ENCODE results near the gene ERAS.

The ERAS gene, protein sequence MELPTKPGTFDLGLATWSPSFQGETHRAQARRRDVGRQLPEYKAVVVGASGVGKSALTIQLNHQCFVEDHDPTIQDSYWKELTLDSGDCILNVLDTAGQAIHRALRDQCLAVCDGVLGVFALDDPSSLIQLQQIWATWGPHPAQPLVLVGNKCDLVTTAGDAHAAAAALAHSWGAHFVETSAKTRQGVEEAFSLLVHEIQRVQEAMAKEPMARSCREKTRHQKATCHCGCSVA

DNA sequence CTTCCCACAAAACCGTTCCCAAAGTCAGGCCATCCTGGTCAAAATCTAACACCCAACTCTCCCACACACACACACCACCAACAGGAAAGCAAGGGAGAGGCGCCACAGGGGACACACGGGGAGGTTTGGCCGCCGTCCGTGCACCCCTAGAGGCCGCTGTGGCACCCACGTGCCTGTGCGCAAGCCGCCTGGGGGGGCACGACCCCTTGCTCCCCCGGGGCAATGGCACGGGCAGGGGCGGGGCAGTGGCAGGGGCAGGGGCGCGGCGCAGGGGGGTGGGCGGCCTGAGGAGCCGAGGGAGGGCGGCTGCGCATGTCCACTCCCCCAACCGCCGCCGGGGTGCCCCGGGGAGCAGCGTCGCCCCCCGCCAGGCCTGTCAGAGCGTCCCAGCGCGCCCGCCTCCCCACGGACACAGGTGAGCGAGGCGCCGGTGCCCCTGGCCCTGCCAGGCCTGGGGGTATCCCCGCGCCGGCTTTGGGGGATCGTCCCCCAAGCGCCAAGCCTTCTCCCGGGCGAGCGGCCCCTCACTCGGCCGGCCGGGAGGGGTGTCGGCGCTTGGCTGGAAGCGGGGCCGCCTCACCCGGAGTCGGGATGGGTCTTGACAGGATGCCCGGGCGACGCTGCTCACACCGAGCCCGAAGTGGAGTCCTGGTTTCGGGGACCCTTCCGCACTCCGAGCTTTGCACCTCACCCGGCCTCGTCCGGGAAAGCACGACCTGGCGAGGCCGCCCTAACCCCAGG is at the start of gene ERAS:
ERAS (plus strand) TSS at position 379 of the 741 bp plus-strand sequence. CDS start 2,611 bp downstream, outside the sequence.
- no peak for DNase-seq

DNA sequence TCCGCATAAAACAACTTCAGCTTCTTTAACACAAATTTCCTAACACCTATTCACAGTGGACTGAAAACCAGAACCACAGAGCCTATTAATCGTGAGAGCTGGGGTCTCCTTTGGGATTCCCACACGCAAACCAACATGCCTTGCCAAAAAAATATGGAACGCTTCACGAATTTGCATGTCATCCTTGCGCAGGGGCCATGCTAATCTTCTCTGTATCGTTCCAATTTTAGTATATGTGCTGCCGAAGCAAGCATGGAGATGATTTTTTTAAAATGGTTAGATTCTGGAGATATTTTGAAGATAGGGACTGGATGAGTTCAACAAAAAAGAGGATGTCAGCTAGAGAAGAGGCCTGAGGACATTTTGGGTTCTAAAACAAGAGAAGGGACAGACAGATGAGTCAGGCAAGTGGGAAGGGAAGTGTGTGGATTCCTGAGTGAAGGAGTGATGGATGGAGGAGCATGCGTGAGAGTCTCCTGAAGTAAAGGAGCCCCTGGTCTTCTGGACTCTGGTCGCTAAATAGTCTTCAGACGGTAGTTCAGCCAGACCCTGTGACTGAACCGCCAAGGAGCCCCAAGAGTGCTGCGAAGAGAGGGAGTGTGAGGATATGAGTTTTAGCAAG is 49.4 kb upstream of the ERAS start:
- DNase-seq, result no peak

- no peak for DNase-seq
Measured at GRCh38 chrX:48779399-48779798, 46.9 kb upstream of the ERAS start.

DNA sequence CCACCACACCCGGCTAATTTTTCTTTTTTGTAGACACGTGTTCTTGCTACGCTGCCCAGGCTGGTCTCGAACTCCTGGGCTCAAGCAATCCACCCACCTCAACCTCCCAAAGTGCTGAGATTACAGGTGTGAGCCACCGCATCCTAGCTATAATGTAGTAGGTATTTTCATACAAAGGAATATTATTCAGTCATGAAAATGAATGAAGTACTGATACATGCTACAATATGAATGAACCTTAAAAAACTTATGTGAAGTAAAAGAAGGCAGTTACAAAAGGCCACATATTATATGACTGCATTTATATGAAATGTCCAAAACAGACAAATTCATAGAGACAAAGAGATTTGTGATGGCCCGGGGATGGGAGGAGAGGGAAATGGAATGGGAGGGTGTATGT is 44.6 kb upstream of the ERAS start:
- no peak for DNase-seq

- DNase-seq, result no peak
Measured at GRCh38 chrX:48782216-48782615, 44.1 kb upstream of the ERAS start.

DNA sequence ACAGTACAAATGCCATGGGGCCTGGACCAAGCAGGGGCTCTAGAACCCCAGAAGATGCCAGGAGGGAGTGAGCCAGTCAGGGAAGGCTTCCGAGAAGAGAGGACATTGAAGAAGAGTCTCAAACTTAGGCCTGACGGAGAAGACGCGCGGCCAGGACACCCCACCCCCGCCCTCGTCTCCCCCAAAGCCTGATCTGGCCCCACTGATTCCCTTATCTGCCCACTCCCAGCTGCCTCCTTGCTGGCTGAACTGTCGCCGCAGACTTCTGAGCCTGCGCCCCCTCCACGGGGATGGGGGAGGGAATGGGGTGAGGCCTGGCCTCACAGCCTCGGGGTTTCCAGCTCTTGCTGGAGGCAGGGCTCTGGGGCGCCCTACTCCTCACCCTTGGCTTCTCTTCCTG is 43.5 kb upstream of the ERAS start:
- no peak for DNase-seq

DNA sequence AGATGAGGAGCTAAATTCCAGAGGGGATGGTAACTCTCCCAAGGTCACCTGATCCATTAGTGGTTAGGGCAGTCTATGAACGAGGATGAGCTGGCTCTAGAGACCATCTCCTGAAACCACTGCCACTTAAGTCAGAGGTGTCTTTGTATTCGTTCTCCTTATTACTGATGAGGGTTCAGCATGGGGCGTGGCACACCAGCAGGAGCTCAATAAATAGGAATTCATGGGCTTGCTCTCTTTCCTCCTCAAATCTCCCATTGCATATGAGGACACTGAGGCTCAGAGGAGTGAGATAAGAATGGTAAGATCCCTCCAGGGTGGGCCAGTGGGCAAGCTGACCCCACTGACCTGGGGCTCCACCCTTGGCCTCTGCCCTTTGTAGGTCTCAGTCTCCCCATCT is 41.6 kb upstream of the ERAS start:
- DNase-seq, result no peak

DNA sequence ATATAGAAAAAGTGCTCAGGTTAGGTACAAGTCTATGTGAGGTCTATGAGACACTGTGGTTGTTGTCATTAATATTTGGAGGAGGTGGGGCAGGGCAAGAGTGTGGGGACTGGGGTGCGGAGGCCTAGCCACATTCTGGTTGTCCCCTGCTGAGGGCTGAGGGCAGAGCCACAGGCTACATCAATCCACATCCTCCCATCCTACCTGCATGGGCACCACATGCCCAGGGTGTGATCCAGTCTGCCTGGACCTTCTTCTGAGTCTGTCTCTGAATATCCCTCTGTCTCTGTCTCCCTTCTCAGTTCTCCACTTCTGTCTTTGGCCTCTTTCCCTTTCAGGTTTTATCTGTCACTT is 41.1 kb upstream of the ERAS start:
- DNase-seq, result no peak

DNA sequence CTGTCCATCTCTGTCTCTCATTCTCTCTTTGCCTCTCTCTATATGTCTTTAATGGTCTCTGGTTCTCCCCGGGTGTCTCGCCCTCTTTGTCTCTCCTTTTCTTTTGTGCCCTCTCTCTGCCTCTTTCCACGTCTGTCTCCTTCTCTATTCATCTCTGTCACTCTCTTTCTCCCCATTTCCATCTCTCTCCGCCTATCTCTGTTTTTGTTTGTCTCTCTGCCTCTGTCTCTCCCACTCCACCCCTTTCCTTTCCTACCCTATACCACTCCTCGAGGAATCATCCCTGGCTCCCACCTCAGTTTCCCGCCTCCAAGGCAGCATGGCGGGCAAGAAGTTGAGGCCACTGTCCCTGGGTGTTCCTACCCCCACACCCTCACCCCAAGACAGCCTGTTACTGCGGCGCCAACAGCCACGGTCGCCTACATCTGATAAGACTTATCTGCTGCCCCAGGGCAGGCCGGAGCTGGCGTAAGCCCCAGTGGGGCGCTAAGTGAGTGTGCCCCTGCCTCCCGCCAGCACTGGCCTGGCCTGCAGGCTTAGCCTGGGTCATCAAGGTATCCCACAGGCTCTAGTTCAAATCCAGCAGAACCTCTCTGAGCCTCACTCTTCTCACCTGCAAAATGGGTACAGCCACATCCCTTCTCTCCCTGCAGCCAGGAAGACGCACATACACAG is 40.6 kb upstream of the ERAS start:
- no peak for DNase-seq

GRCh38 chrX:48786341-48786800 is 39.9 kb upstream of the ERAS start, which contains the start of gene GATA1:
Gene GATA1, plus strand, starts transcription at chrX:48786590. Its CDS starts 4,520 bp downstream, at chrX:48791110.
- no peak for DNase-seq

DNA sequence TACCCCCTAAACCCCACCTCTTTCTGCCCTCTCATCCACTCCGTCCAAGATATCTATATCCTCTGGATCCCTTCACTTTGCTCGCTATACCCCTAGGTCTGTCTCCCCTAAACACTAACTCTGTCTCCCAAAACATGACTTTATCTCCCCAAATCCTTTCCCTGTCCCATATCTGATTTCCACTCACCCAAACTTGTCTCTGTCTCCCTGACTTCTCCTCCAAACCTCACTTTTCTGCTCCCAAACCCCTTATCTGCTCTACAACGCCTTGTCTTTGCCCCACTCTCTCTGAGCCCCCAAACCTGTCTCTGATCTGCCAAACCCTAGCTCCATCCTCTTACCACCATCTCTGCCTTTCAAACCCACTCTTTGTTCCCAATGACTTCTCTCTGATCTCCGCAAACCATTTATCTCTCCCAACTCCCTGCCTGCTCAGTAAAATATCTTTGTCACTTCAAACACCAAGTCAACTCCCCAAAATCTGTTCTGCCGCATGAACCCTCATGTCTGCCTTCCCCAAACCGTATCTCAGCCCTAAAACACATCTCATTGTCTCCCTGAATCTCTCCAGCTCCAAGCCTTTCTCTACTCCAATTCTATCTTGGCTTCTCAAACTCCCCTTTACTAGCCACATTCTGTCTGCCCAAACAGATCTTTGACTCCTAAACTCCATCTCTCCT is 39.3 kb upstream of the ERAS start:
- DNase-seq, result no peak

GRCh38 chrX:48787505-48788443 is 38.5 kb upstream of the ERAS start:
- DNase-seq, result no peak

GRCh38 chrX:48789366-48790220 is 36.7 kb upstream of the ERAS start:
- no peak for DNase-seq

DNA sequence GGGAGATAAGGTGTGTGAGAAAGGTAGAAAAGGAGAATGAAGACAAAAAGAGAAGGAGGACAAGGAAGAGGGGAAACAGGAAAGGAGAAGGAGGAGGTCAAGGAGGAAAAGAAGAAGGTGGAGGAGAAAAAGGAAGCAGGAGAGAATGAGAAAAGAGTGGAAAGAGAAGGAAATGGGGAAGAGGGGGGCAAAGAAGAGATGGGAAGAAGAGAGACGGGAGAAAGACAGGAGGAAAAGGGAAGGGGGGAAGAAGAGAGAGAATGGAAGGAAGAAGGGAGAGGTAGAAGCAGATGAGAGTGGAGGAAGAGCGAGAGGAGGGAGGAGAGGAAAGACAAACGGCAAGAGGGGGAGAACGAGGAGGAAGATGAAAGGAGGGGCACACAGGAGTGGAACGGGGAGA is 35.8 kb upstream of the ERAS start:
- DNase-seq, result no peak

DNA sequence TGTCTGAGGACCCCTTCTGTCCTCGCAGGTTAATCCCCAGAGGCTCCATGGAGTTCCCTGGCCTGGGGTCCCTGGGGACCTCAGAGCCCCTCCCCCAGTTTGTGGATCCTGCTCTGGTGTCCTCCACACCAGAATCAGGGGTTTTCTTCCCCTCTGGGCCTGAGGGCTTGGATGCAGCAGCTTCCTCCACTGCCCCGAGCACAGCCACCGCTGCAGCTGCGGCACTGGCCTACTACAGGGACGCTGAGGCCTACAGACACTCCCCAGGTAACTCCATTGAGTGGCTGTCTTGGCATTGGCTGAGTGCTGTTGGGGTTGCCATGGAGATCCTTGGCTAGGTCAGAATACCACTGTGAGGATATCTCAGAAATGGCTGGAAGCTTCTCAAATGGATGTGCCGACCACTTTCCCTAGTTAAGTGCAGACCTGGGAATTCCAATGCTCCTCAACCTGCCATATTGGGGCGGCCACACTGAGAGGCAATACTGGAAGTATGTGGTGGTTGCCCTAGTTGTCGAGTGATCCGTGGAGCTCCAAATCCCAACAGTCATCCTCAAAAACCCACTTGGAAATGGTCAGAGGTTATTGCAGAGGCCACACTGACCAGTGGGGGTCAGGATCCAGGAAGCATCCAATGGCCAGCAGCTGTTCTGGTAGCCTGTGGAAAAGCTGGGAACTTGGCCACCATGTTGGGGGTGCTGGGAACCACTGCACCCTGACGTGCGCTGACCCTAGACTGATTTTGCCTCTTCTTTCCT is 35.1 kb upstream of the ERAS start:
- DNase-seq, result no peak

GRCh38 chrX:48792219-48792618 is 34.1 kb upstream of the ERAS start:
- no peak for DNase-seq

DNA sequence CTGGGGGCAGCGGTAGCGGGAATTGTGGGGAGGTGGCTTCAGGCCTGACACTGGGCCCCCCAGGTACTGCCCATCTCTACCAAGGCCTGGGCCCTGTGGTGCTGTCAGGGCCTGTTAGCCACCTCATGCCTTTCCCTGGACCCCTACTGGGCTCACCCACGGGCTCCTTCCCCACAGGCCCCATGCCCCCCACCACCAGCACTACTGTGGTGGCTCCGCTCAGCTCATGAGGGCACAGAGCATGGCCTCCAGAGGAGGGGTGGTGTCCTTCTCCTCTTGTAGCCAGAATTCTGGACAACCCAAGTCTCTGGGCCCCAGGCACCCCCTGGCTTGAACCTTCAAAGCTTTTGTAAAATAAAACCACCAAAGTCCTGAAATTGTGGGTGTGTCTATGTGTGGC is 32.4 kb upstream of the ERAS start:
- no peak for DNase-seq

DNA sequence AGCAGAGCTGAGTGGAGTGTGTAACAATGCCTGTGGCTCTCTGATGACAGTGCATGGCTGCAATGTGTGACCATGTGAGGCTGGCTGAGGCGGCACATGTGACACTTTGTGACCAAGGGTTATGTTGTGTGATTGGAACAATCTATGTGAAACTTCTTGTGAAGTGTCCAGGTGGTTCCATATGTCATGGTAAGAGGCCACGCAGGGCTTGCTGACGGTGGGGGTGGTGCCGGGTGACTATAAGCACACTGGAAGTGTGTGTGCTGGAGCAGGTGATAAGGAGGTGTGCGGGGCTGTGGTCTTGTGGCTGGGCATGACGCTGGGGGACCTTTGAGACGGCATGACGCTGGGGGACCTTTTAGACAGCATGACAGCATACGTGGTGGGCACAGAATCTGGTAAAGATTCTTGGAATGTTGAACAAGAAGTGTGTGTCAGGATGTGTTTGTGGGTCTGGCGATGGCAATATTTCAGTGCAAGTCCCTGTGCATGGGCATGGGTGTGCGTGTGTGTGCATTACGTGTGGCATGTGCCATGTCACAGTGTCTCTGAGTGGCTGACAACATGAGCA is 31.9 kb upstream of the ERAS start:
- DNase-seq, result no peak

- DNase-seq, result no peak
Measured at GRCh38 chrX:48794911-48795515, 31.3 kb upstream of the ERAS start.

Measured in NCI-H1417 treated with DMSO at 0.1 percent for 48 hours (cell line).